ENCODE data around the gene CMYA5. TPM values are rescaled to one million over a fixed set of nuclear protein-coding genes. Genes with fewer than 3 reads are reported as not detected.

Gene CMYA5
- total RNA-seq, 2 experiments from 2014 or later: 0.13 to 0.21 TPM

DNA sequence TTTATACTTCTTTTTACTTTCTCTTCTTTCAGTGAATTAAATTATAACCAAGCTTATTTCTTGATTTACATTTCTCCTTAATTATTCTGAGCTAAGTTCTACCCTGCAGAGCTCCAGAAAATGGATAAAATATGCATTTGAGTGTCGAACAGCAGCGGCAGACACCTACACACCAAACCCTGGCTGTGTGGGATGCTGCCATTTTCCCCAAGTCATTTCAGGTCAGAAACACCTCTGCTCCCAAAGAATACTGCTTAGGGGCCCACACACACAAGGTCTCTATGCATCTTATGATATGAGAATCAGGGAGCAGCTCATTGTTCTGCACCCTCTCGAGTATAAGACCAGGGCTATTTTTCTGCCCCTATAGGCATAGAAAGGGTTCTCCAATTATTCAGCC is 122.3 kb downstream of the CMYA5 start:
- no peak for DNase-seq (ENCODE audit: low spot score)
- Histone ChIP-seq H3K36me3 (ENCODE audit: insufficient read depth, low read length) (no peaks in the 10 kb centered on the region), H3K4me1 (ENCODE audit: insufficient read depth, low read length, poor library complexity, severe bottlenecking) (no peaks in the 10 kb centered on the region), H2AFZ (ENCODE audit: low read length) (no peak overlapping the region), H3K79me2 (ENCODE audit: insufficient read depth, low read depth, low read length) (no peaks in the 10 kb centered on the region), H3K4me2 (ENCODE audit: low read length) (no peak overlapping the region), H3K9me2 (ENCODE audit: insufficient read depth, low read length) (no peaks in the 10 kb centered on the region), H3K27ac (ENCODE audit: low read depth, low read length, poor library complexity, severe bottlenecking) (no peak overlapping the region), H3K9me3 (ENCODE audit: low read length) (no peaks in the 10 kb centered on the region), H4K20me1 (ENCODE audit: insufficient read depth, low read length) (no peaks in the 10 kb centered on the region), H3K4me3 (ENCODE audit: low read depth, low read length, poor library complexity, severe bottlenecking) (no peak overlapping the region)
- TF ChIP-seq EZH2phosphoT487 (IDR thresholded peaks at IDR 0.05; ENCODE audit: borderline replicate concordance, low read depth, low read length): no peak
- TF ChIP-seq, protein P1, sequence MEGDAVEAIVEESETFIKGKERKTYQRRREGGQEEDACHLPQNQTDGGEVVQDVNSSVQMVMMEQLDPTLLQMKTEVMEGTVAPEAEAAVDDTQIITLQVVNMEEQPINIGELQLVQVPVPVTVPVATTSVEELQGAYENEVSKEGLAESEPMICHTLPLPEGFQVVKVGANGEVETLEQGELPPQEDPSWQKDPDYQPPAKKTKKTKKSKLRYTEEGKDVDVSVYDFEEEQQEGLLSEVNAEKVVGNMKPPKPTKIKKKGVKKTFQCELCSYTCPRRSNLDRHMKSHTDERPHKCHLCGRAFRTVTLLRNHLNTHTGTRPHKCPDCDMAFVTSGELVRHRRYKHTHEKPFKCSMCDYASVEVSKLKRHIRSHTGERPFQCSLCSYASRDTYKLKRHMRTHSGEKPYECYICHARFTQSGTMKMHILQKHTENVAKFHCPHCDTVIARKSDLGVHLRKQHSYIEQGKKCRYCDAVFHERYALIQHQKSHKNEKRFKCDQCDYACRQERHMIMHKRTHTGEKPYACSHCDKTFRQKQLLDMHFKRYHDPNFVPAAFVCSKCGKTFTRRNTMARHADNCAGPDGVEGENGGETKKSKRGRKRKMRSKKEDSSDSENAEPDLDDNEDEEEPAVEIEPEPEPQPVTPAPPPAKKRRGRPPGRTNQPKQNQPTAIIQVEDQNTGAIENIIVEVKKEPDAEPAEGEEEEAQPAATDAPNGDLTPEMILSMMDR (conservative IDR thresholded peaks at IDR 0.05; ENCODE audit: low read length): no peak
- POLR2A ChIA-PET: interaction anchor here (0.6 to 1.5 kb wide), 2 partner anchors 9 to 505 kb away, joined by 3 to 4 read pairs; no protein-coding TSS in a partner anchor
- intact Hi-C loops (cut with micrococcal nuclease; ENCODE audit: unreplicated experiment): no loop called here
- no TSS peak for BruUV-seq (replicated peaks)
- CTCF ChIA-PET (ENCODE audit: unreplicated experiment): no interaction called here

DNA sequence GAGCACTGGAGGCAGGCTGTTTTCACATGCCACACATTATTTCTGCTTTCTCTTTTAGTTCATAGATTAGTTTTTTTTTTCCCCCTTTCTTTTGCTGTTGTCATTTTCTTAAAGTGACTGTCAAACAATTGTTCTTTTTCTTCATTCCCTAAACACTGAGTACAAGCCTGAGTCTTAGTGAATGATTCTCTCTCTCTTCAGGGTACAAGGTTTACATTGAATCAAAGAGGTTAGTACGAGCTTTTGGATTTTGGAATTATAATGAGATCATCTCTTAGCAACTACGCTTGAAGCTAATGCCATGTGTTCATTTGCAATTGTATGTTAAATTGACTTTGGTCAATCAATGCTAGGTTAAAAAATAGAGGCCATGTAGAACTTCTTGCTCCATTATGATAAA is 125.1 kb downstream of the CMYA5 start:
- BruUV-seq (replicated peaks): no TSS peak
- no peak overlapping the region for H3K4me3 ChIP-seq (ENCODE audit: low read depth, low read length, poor library complexity, severe bottlenecking)
- no peak overlapping the region for H3K27ac ChIP-seq (ENCODE audit: low read depth, low read length, poor library complexity, severe bottlenecking)
- no peaks in the 10 kb centered on the region for H3K79me2 ChIP-seq (ENCODE audit: insufficient read depth, low read depth, low read length)
- no peak overlapping the region for H2AFZ ChIP-seq (ENCODE audit: low read length)
- no peak for TF ChIP-seq EZH2phosphoT487 (IDR thresholded peaks at IDR 0.05; ENCODE audit: borderline replicate concordance, low read depth, low read length)
- TF ChIP-seq, protein P1 (conservative IDR thresholded peaks at IDR 0.05; ENCODE audit: low read length): no peak
- H3K4me1 ChIP-seq (ENCODE audit: insufficient read depth, low read length, poor library complexity, severe bottlenecking): no peaks in the 10 kb centered on the region
- H3K9me2 ChIP-seq (ENCODE audit: insufficient read depth, low read length): no peaks in the 10 kb centered on the region
- intact Hi-C loops (cut with micrococcal nuclease; ENCODE audit: unreplicated experiment): no loop called here
- DNase-seq (ENCODE audit: low spot score): no peak
- ChIA-PET CTCF (ENCODE audit: unreplicated experiment) (no interaction called here), POLR2A (interaction anchor here (0.5 kb wide), 1 partner anchor 1007 kb away, joined by 3 read pairs; no protein-coding TSS in a partner anchor)
- H3K9me3 ChIP-seq (ENCODE audit: low read length): no peaks in the 10 kb centered on the region
- H3K4me2 ChIP-seq (ENCODE audit: low read length): no peak overlapping the region
- no peaks in the 10 kb centered on the region for H4K20me1 ChIP-seq (ENCODE audit: insufficient read depth, low read length)
- H3K36me3 ChIP-seq (ENCODE audit: insufficient read depth, low read length): no peaks in the 10 kb centered on the region

DNA sequence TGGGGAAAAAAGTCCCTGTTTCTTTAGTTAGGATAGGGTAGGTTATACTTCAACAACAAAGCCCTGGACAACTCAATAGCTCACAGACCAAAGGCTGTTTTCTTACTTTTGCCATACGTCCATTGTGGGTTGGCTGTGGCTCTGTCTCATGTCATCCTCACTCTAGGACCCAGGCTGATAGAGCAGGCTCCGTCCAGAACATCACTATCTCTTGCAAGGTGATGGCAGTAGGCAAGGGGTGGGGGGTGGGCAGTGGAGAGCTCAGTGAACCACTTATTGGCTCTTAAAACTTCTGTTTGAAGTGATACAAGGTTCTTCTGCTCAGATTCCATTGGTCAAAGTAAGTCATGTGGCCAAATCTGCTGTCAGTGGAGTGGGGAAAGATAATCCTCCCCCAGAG is 126.4 kb downstream of the CMYA5 start:
- Histone ChIP-seq H3K27ac (ENCODE audit: low read depth, low read length, poor library complexity, severe bottlenecking) (no peak overlapping the region), H4K20me1 (ENCODE audit: insufficient read depth, low read length) (no peaks in the 10 kb centered on the region), H3K4me1 (ENCODE audit: insufficient read depth, low read length, poor library complexity, severe bottlenecking) (no peaks in the 10 kb centered on the region), H3K79me2 (ENCODE audit: insufficient read depth, low read depth, low read length) (no peaks in the 10 kb centered on the region), H3K36me3 (ENCODE audit: insufficient read depth, low read length) (no peaks in the 10 kb centered on the region), H3K4me2 (ENCODE audit: low read length) (no peak overlapping the region), H3K9me2 (ENCODE audit: insufficient read depth, low read length) (no peaks in the 10 kb centered on the region), H3K9me3 (ENCODE audit: low read length) (no peaks in the 10 kb centered on the region), H3K4me3 (ENCODE audit: low read depth, low read length, poor library complexity, severe bottlenecking) (no peak overlapping the region), H2AFZ (ENCODE audit: low read length) (no peak overlapping the region)
- no peak for TF ChIP-seq EZH2phosphoT487 (IDR thresholded peaks at IDR 0.05; ENCODE audit: borderline replicate concordance, low read depth, low read length)
- CTCF ChIA-PET (ENCODE audit: unreplicated experiment): interaction anchor here (0.6 kb wide), 2 partner anchors 134 to 768 kb away, joined by 3 to 6 read pairs; no protein-coding TSS in a partner anchor
- POLR2A ChIA-PET: no interaction called here
- no TSS peak for BruUV-seq (replicated peaks)
- intact Hi-C loops (cut with micrococcal nuclease; ENCODE audit: unreplicated experiment): no loop called here
- no peak for DNase-seq (ENCODE audit: low spot score)
